Activated T-cell treated with anti-CD3 and anti-CD28 coated beads, Interleukin-2, amount 50 U/mL, for 4 hours (primary cell): ENCODE data around the gene PTPRM. TPM values are rescaled to one million over a fixed set of nuclear protein-coding genes. Genes with fewer than 3 reads are reported as not detected.

ENCODE experiments used
- ATAC-seq, 2 donors: fragments of 200-7000 bp; cut with Tn5 transposase; one replicate each; pipeline ENCODE4 v1.10.0; 2021
- DNase-seq: peaks from one replicate; pipeline ENCODE4 v3.0.0-alpha.2; 2020
- H3K27me3 Mint-ChIP-seq: one replicate; pipeline ENCODE4 v1.8.0; 2021; ENCODE audit warnings: low read depth, mixed read lengths
- H3K36me3 Mint-ChIP-seq: one replicate; pipeline ENCODE4 v1.8.0; 2022; ENCODE audit warnings: mixed read lengths; ENCODE audit not compliant: insufficient read depth
- H3K4me1 Mint-ChIP-seq: one replicate; pipeline ENCODE4 v1.8.0; 2021; ENCODE audit warnings: low read depth, mixed read lengths
- H3K4me3 Mint-ChIP-seq: one replicate; pipeline ENCODE4 v1.8.0; 2021; ENCODE audit warnings: mild to moderate bottlenecking, moderate library complexity, mixed read lengths
- H3K9me3 Mint-ChIP-seq: one replicate; pipeline ENCODE4 v1.8.0; 2021; ENCODE audit warnings: mixed read lengths
- total RNA-seq, 3 donors: library from RNA; stranded (reverse); gene quantifications; one replicate each; pipeline ENCODE4 v1.2.1, GENCODE V29; 2021

PTPRM gene
- total RNA-seq, 3 donors from 2014 or later, result 1.5 to 3.5 (median 2.3) TPM

DNA sequence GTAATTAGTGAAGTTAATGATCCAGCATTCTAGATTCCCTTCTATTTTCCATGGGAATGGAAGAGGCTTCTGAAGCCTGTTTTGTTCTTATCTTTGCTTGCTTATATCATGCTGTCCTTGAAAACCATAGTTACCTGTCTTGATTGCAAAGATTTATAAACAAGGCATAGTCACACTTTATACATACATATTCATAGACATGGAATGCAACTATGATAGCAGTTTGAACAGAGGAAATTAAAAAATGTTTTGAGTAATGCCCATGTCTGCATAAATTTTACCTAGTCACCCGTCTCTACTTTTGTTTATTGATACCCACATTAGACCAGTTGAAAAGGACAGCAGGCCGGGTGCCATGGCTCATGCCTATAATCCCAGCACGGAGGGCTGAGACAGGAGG lies 289.0 kb downstream of the PTPRM start:
- Mint-ChIP-seq H3K36me3 (no peaks in the 10 kb centered on the region), H3K9me3 (peaks cover 7% of the 10 kb centered on the region), H3K27me3 (no peaks in the 10 kb centered on the region), H3K4me3 (no peak overlapping the region), H3K4me1 (no peaks in the 10 kb centered on the region)
- ATAC-seq, result no peak
- DNase-seq, result no peak

DNA sequence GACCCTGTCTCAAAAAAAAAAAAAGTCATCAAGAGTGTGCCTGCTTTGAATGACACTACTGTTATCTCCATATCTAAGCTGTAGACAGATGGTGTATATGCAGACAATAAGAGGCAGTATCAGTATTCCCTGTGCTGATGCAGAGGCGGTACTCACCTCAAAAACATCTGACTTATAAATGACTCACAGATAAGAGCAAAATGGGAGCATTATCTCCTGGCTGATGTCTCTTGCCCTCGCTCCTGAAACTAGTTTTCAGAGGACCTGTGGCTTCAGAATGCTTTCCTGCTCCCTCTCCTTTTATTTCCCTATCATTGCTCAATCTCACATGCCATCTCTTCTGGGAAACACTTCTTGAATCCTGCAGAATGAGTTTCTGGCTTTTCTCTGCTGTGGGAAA lies 289.6 kb downstream of the PTPRM start:
- no peaks in the 10 kb centered on the region for H3K36me3 Mint-ChIP-seq
- H3K4me1 Mint-ChIP-seq, result no peaks in the 10 kb centered on the region

DNA sequence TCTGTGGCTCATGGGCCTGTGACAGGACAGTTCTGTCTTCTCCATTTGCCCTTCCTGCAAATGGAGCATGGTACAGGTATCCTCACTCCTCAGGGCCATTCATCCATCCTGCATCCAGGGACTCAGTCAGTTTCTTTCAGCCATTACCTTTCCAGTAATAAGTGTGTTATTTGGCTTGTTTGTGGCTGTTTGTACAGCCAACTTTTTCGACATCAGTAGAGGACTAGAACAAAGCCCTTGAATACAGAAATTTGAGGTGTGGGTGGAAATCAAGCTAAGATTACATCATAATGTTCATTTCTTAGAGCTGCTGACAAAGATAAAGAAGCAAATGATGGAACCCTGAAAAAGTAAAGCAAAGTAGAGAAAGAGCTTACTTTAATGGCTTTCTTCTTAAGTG lies 290.4 kb downstream of the PTPRM start:
- Mint-ChIP-seq H3K9me3 (no peaks in the 10 kb centered on the region), H3K4me1 (no peaks in the 10 kb centered on the region), H3K36me3 (no peaks in the 10 kb centered on the region), H3K4me3 (no peak overlapping the region), H3K27me3 (no peaks in the 10 kb centered on the region)
- no peak for ATAC-seq
- no peak for DNase-seq

More for the DNA sequence above, 289.6 kb downstream of the PTPRM start:
- no peak for DNase-seq
- ATAC-seq, result no peak
- Mint-ChIP-seq H3K27me3 (no peaks in the 10 kb centered on the region), H3K9me3 (peaks cover 4% of the 10 kb centered on the region), H3K4me3 (no peak overlapping the region)

DNA sequence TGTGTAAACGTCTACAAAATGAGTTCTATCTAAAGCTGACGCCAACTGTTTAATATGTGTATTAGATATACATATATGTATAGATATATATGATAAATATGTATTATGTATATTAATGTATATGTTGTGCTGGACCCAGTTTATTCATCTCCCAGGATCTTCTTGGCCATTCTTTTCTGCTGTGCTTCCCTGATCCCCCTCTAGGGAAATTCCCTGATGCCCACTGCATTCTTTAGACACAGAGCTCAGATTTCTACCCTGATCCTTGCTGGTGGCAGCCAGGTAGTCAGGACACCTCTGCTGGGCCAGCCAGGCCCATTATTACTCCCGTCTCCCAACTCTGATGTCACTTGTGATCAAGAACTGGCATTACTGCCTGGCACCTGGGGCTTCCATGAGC lies 292.0 kb downstream of the PTPRM start:
- ATAC-seq (no peak), DNase-seq (no peak)
- H3K4me3 Mint-ChIP-seq, result no peak overlapping the region
- no peaks in the 10 kb centered on the region for H3K4me1 Mint-ChIP-seq
- no peaks in the 10 kb centered on the region for H3K36me3 Mint-ChIP-seq
- H3K27me3 Mint-ChIP-seq, result no peaks in the 10 kb centered on the region
- no peaks in the 10 kb centered on the region for H3K9me3 Mint-ChIP-seq

DNA sequence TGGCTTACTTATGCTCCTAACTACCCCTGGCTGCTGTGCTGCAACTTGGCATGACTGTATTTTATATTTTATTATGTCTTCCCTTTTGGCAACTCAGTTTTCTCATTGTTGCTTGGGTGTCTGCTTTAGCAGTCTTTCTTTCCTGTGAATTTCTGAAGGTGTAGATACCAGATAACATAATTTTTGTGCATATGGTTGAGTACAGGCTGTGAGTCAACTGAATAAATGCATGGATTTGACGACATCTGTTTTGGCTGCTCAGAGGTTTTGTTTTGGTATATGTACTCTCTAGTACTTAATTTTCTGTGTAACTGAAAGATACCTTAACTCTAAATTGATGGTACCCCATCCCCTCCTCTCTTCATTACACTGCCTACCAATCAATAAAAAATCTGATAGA lies 303.1 kb downstream of the PTPRM start:
- Mint-ChIP-seq H3K4me1 (no peaks in the 10 kb centered on the region), H3K27me3 (no peaks in the 10 kb centered on the region), H3K4me3 (no peak overlapping the region), H3K36me3 (no peaks in the 10 kb centered on the region), H3K9me3 (peaks cover 18% of the 10 kb centered on the region)
- ATAC-seq (no peak), DNase-seq (no peak)

DNA sequence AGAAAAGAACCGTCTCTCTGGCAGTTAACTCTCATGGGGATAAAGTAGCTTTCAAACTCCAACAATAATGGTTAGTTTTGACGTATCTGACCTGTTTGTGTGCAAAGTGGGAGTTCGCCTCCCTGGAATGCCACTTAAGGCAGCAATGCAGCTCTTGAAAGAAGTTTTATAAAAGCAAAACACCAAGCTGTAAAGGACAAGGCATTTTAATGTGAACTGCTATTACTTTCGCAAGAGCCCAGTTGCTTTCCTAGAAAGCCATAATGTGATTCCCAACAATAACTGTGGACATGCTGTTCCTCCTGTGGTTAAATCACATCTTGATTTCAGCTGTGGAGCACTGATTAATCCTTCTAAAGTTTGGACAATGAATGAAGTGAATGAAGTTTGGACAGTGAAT lies 303.7 kb downstream of the PTPRM start:
- DNase-seq (no peak), ATAC-seq (no peak)
- no peaks in the 10 kb centered on the region for H3K27me3 Mint-ChIP-seq
- H3K9me3 Mint-ChIP-seq, result peaks cover 14% of the 10 kb centered on the region
- no peaks in the 10 kb centered on the region for H3K36me3 Mint-ChIP-seq
- no peak overlapping the region for H3K4me3 Mint-ChIP-seq
- H3K4me1 Mint-ChIP-seq, result no peaks in the 10 kb centered on the region

DNA sequence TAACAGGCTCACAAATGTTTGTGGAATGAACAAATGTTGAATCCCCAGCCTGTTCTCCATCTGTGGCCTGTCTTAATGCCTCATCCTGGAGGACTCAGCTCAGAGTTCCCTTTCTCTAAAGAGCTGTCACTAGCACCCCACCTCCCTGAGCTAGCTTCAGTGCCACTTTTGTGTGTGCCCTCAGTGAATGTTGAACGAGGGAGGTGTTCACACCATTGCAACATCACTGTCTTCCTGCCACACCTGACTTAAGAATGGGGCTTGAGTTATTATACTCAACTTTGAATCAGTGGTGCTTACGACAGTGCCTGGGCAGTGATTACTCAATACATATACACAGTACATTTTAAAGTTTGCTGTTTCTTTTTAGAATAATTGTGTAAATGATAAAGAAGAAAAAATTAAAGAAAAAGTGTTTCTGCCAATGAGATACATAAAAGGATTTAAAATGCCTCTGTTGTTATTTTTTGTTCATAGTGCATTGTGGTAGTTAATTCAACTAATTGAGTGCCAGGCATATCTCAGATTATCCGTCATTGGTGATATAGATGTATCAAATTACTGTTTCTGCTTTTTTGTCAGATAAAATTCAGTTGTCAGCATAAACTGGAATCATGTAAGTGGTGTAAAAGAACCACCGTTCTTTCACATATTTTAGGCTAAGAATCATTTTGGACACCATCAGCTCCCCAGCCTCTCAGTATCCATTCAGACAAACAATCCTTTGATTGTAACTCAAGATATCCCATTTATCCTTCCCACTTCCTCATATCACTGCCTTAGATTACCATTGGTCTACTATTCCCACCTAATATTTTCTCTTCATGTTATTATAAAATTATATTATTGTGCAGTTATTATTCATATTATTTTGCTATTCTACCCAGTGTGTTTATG lies 304.7 kb downstream of the PTPRM start:
- Mint-ChIP-seq H3K27me3 (no peaks in the 10 kb centered on the region), H3K36me3 (no peaks in the 10 kb centered on the region), H3K4me3 (no peak overlapping the region), H3K9me3 (peaks cover 7% of the 10 kb centered on the region), H3K4me1 (no peaks in the 10 kb centered on the region)
- ATAC-seq (no peak), DNase-seq (no peak)

DNA sequence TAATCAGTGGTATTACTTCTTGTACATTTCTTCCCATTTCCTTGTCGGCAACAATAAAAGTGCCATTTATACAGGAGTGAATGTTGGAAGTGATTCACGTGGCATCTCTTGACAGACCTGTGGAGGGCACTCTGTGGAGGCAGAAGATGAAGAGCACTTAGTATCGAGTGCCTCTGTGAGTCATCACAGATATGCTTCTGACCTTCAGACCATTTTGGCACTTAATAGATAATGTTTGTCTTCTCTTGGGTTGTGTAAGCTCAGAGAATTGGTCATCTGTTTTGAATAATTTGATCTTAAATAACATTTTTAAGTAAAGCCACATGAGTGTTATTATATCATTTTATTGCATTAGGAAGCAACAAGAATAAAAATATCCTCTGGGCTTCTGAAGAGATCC lies 305.5 kb downstream of the PTPRM start:
- no peak for DNase-seq
- no peak overlapping the region for H3K4me3 Mint-ChIP-seq
- H3K4me1 Mint-ChIP-seq, result no peaks in the 10 kb centered on the region
- no peaks in the 10 kb centered on the region for H3K36me3 Mint-ChIP-seq
- no peaks in the 10 kb centered on the region for H3K27me3 Mint-ChIP-seq
- ATAC-seq, result no peak
- H3K9me3 Mint-ChIP-seq, result peaks cover 4% of the 10 kb centered on the region

DNA sequence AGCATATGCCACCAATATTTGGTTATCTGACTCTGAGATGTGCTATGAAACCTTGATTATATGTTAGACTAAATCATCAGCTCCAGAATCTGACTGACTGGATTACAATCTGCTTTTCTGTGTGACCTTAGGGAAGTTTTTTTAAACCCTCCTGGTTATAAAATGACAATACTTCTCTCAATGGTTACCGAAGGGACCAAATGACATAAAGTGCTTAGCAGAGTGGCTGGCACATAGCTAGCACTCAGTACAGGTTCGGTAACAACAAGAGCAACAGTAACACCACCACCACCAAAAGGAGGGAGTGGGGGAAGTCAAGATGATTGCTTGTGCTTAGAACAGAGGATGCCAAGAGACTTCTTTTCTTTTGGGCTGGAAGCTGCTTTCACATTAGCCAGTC lies 306.2 kb downstream of the PTPRM start:
- ATAC-seq (no peak), DNase-seq (no peak)
- Mint-ChIP-seq H3K27me3 (no peaks in the 10 kb centered on the region), H3K36me3 (no peaks in the 10 kb centered on the region), H3K9me3 (no peaks in the 10 kb centered on the region), H3K4me3 (no peak overlapping the region), H3K4me1 (no peaks in the 10 kb centered on the region)

DNA sequence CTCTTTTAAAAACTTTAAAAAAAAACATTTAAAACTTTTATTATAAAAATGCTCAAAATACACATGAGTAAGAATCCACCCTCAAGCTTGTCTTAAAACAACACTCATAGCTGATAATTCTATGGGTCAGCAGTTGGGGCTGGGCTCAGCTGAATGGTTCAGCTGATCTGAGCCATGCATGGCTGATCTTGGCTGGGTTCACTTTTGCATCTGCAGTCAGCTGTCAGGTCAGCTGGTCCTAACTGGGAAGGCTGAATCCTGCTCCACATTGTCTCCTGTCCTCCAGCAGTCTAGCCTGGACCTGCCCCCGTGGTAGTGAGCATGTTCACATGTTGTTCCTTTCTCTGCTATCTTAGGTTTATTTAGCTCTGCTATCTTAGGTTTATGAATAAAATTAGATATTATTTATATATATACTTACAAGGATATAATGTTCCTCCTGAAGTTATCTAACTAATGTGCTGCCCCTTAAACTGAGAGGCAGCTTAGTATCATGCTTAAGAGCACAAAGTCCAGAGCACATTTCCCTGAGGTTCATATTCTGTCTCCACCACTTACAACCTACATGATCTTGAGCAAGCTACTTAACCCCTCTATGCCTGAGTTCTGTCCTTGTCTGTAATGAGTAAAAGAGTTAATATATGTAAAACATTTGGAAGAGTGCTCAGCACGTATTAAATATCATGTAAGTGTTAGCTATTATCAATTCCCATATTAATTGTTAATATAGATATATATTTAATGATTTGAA lies 309.4 kb downstream of the PTPRM start:
- H3K4me1 Mint-ChIP-seq, result no peaks in the 10 kb centered on the region
- H3K9me3 Mint-ChIP-seq, result no peaks in the 10 kb centered on the region
- no peaks in the 10 kb centered on the region for H3K36me3 Mint-ChIP-seq
- H3K27me3 Mint-ChIP-seq, result no peaks in the 10 kb centered on the region
- ATAC-seq (no peak), DNase-seq (no peak)
- no peak overlapping the region for H3K4me3 Mint-ChIP-seq

DNA sequence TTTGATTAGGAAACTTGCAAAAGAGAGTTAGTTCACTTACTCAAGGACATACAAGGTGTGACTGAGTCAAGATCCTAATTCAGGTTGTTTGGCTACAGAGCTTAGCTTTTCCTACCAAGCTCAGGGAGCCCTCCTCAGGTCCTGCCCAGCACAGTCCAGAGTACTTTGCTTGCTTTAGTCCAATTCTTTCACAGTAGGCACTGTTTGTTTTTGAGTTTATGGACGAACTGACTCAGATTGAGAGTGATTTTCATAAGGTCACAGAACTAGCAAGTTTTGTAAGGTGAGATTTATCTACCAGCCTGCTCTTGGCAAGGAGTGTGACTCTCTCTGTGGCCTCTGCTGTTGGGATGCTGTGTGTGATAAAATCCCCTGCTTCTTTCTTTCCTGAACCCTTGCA lies 310.5 kb downstream of the PTPRM start:
- H3K9me3 Mint-ChIP-seq, result no peaks in the 10 kb centered on the region
- no peaks in the 10 kb centered on the region for H3K27me3 Mint-ChIP-seq
- DNase-seq, result no peak
- H3K4me1 Mint-ChIP-seq, result no peaks in the 10 kb centered on the region
- H3K36me3 Mint-ChIP-seq, result no peaks in the 10 kb centered on the region
- ATAC-seq, result no peak
- no peak overlapping the region for H3K4me3 Mint-ChIP-seq

DNA sequence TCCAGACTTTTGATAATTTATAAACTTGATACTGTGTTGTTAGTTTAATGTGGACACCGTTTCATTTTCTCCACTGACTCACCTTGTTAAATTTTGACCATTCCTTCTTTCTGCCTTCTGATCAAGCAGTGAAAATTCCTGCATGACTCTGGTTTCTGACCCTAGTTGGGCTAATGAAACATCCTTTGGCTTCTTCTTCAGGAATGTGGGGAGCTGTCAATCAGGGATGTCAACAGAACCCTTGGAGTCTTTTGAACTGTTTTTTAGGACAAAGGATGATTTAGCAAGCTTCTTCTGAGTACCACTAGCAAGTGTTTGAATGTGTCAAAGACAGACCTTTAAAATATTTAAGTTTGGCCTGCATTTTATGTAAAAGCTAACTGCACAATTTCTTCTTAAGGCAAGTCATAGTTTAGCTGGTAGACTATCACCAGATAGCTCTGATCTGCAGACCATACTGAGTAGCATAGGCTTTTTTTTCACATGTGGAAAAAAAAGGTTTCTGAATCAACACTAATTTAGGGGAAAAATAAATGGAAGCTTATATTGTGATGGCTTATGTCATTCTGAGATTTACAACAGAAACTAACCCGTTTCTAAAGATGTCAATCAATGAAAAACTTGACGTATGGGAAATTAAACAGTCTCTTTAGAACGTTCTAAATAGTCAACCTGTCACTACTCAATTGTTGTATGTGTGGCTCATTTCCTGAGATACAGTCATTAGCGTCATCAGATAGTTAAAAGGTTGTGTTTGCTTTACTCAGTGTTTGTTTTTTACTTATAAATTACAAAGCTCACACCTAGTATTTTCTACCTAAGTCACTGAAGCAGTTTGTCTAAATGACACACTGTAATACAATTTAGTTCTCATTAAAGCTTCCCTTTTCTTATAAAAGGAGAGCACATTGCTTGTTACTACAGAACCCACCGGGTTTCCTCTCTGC lies 311.4 kb downstream of the PTPRM start:
- H3K9me3 Mint-ChIP-seq, result no peaks in the 10 kb centered on the region
- H3K4me1 Mint-ChIP-seq, result no peaks in the 10 kb centered on the region
- H3K36me3 Mint-ChIP-seq, result no peaks in the 10 kb centered on the region
- no peak overlapping the region for H3K4me3 Mint-ChIP-seq
- DNase-seq (no peak), ATAC-seq (no peak)
- no peaks in the 10 kb centered on the region for H3K27me3 Mint-ChIP-seq

DNA sequence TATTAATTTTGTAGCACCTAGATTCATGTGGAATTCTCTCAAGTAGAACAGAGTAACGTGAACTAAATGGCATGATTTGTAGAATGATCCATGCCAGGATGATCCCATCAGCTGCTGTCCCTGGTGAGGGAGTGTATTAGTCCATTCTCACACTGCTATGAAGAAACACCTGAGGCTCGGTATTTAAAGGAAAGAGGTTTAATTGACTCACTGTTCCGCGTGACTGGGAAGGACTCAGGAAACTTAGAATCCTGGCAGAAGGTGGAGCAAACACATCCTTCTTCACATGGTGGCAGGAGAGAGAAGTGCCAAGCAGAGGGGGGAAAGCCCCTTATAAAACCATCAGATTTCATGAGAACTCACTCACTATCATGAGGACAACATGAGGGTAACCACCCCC lies 312.6 kb downstream of the PTPRM start:
- Mint-ChIP-seq H3K4me1 (no peaks in the 10 kb centered on the region), H3K27me3 (no peaks in the 10 kb centered on the region), H3K9me3 (no peaks in the 10 kb centered on the region), H3K36me3 (no peaks in the 10 kb centered on the region), H3K4me3 (no peak overlapping the region)
- ATAC-seq (no peak), DNase-seq (no peak)

DNA sequence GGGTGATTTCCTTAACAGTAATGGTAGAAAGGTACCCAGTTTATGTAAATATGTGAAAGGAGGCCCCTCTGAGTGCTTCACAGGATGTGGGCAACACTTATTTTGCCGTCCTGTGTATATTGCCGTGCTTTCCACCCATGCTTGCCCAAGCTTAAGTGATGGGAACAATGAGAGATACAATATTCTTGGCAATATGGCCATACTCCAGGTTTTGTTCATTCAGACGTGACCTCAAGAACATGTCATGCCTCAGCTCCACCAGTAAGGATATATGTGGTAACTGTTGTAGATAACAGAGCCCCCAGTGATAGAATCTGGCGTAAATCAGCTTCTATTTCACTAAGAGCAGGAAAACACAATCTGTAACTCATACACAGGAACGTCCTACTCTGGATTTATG lies 318.7 kb downstream of the PTPRM start:
- Mint-ChIP-seq H3K27me3 (no peaks in the 10 kb centered on the region), H3K36me3 (no peaks in the 10 kb centered on the region), H3K4me3 (no peak overlapping the region), H3K4me1 (no peaks in the 10 kb centered on the region), H3K9me3 (no peaks in the 10 kb centered on the region)
- no peak for DNase-seq
- ATAC-seq, result no peak
